Fibroblast of pulmonary artery (primary cell): ENCODE results near the gene SYNGR1.
"Not testable (repeated sequence)": the region's sequence is repeated elsewhere in the genome, so short reads cannot be mapped to it uniquely, and the experiment has no call there.

Source experiments
- DNase-seq: peaks from one replicate; pipeline ENCODE4 v3.0.0-alpha.2; 2010; ENCODE audit warnings: low read depth
- H3K4me3 ChIP-seq: replicated peaks from 2 replicates; pipeline ENCODE4 v1.5.1; 2011; ENCODE audit warnings: low read depth, mild to moderate bottlenecking, control low read depth, low read length, moderate library complexity
- TF ChIP-seq, protein P1 (sequence below): IDR thresholded peaks from 2 replicates; pipeline ENCODE4 v1.5.1; 2011; ENCODE audit warnings: mild to moderate bottlenecking, control low read depth, low read length, inconsistent platforms; ENCODE audit errors: missing control alignments

The SYNGR1 gene

DNA sequence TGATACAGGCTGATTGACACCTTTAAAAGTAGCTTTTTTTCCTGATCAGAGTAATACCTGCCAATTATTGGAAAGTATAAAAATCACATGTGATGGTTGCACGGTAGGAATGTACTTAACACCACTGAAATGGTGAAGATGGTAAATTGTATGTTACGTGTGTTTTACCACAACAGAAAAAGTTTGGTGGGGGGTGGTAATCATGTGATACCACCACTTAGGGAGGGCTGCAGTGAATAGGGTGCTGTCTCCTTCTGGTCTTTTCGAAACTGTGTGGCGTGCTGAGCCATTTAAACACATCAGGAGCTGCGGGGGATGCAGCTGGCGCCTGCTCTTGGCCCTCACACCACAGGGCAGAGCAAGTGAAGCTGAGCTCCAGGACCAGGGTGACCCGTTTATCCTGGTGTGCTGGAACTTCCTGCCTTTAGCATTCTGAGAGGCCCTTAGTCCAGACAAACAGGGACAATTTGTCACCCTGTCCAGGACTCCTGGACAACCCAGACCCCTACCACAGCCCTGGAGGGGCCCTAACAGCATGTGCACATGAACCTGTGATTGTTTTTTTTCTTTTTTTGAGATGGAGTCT is 2.6 kb downstream of the SYNGR1 start:
- no peak overlapping the region for H3K4me3 ChIP-seq
- TF ChIP-seq, protein P1, sequence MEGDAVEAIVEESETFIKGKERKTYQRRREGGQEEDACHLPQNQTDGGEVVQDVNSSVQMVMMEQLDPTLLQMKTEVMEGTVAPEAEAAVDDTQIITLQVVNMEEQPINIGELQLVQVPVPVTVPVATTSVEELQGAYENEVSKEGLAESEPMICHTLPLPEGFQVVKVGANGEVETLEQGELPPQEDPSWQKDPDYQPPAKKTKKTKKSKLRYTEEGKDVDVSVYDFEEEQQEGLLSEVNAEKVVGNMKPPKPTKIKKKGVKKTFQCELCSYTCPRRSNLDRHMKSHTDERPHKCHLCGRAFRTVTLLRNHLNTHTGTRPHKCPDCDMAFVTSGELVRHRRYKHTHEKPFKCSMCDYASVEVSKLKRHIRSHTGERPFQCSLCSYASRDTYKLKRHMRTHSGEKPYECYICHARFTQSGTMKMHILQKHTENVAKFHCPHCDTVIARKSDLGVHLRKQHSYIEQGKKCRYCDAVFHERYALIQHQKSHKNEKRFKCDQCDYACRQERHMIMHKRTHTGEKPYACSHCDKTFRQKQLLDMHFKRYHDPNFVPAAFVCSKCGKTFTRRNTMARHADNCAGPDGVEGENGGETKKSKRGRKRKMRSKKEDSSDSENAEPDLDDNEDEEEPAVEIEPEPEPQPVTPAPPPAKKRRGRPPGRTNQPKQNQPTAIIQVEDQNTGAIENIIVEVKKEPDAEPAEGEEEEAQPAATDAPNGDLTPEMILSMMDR: no peak
- no peak for DNase-seq

DNA sequence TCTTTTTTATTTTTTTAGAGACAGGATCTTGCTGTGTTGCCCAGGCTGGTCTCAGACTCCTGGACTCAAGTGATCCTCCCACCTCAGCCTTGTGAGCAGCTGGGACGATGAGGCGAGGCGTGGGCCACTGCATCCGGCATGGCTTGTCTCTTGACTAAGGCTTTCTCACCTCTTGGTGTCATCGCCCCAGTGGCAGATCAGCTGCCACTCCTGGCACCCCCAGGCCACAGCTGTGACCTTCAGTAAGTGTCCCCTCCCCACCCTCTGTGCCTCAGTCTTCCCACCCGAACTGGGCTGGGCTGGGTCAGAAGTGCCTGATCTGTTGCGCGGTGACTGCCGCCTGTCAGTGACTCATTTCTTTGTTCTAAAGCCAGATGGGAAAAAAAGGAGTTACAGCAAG is 3.6 kb downstream of the SYNGR1 start:
- DNase-seq: no peak
- TF ChIP-seq, protein P1: no peak
- H3K4me3 ChIP-seq: no peak overlapping the region

DNA sequence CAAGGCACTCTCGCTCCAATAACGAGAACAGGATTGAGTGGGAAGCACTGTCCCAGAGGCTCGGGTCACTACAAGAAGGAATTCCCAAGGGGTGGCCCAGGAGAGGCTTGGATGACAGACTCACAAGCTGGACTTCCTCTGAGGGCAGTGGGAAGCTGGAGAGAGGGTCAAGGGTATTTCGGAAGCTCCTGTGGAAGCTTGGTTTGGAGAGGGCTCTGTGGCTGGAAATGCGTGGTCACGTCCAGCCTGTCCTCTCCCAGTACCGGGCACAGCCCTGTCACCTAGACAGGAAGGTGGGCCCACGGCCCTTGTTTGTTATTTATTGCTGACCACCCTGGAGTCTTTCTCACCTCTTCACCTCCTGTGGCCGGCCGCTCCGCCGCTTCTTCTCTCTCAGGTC is 5.3 kb downstream of the SYNGR1 start:
- H3K4me3 ChIP-seq: no peak overlapping the region
- TF ChIP-seq, protein P1: no peak
- no peak for DNase-seq

DNA sequence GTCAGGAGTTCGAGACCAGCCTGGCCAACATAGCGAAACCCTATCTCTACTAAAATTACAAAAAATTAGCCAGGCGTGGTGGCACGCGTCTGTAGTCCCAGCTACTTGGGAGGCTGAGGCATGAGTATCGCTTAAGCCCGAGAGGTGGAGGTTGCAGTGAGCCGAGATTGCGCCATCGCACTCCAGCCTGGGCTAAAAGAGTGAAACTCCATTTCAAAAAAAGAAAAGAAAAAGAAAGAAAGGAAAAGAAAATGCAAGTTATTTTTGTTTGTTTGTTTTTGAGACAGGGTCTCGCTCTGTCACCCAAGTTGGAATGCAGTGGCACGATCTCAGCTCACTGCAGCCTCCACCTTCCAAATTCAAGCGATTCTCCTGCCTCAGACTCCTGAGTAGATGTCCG is 6.0 kb downstream of the SYNGR1 start:
- DNase-seq: not testable (repeated sequence)

DNA sequence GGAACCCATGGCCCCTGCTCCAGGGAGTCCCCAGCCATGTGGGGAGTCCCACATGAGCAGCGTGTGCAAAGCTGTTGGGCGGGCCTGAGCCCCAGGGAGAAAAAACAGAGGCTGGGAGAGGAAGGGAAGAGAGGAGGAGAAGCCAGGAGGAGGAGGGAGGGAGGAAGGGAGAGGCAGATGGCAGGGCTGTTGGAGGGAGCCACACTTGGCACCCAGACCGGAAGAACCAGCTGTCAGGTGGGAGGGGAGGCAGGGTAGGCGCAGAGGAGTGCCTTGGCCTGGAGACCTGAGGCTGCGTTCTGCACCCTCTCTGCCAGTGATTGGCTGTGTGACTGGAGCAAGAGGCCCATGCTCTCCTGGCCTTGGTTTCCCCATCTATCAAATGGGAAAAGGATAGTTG is 6.7 kb downstream of the SYNGR1 start:
- TF ChIP-seq, protein P1: no peak
- H3K4me3 ChIP-seq: no peak overlapping the region
- no peak for DNase-seq

More for the DNA sequence above, 6.0 kb downstream of the SYNGR1 start:
- H3K4me3 ChIP-seq: not testable (repeated sequence)

DNA sequence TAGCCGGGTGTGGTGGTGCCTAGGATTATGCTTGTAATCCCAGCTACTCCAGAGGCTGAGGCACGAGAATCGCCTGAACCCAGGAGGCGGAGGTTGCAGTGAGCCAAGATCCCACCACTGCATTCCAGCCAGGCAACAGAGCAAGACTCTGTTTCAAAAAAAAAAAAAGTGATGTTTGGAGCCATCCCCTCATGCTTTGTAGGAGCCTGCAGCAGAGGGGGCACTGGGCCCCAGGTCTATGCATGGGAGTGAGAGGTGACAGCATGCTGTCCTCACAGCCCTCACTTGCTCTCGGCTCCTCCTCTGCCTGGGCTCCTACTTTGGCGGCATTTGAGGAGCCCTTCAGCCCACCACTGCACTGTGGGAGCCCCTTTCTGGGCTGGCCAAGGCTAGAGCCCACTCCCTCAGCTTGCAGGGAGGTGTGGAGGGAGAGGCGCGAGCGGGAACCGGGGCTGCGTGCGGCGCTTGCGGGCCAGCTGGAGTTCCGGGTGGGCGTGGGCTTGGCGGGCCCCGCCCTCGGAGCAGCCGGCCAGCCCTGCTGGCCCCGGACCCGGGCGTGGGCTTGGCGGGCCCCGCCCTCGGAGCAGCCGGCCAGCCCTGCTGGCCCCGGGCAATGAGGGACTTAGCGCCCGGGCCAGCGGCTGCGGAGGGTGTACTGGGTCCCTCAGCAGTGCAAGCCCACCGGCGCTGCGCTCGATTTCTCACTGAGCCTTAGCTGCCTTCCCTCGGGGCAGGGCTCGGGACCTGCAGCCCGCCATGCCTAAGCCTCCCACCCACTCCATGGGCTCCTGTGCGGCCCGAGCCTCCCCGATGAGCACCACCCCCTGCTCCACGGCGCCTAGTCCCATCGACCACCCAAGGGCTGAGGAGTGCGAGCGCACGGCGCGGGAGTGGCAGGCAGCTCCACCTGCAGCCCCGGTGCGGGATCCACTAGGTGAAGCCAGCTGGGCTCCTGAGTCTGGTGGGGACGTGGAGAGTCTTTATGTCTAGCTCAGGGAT is 7.6 kb downstream of the SYNGR1 start:
- DNase-seq, H3K4me3 ChIP-seq: not testable (repeated sequence)

DNA sequence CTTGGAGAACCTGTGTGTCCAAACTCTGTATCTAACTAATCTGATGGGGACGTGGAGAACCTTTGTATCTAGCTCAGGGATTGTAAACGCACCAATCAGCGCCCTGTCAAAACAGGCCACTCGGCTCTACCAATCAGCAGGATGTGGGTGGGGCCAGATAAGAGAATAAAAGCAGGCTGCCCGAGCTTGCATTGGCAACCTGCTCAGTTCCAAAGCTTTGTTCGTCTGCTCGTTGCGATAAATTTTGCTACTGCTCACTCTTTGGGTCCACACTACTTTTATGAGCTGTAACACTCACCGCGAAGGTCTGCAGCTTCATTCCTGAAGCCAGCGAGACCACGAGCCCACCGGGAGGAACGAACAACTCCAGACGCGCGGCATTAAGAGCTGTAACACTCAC is 8.4 kb downstream of the SYNGR1 start:
- not testable (repeated sequence) for DNase-seq, H3K4me3 ChIP-seq

DNA sequence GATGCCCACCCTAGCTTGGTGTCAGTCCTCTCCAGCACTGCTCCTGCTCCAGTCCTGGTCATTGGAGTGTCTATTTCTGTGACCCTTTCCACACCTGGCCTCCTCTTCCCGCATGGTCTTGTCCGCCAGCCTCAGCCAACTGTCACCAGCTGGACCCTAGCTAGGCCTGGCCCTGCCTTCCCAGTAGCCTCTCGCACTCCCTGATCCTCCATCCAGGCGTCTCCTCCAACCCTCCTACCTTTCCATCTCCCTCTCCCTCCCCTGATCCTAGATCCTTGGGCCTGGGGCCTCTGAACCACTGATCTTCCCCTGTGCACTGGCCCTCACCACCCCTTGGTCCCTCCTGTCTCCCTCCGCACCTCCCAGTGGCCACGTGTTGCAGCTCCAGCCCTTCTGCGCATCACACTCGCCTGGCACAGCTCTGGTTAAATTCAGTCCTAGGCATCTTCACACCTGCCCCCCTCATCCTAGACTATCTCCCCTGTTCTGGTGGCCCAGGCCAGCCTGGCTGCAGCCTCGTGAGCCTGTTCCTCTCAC is 9.9 kb downstream of the SYNGR1 start:
- TF ChIP-seq, protein P1: no peak
- H3K4me3 ChIP-seq: no peak overlapping the region
- no peak for DNase-seq
